NCI-H1694 (cell line): ENCODE results near the gene CITED2.

Experiments
- DNase-seq: peaks from one replicate; lab custom pipeline; 2025; lab: John Stamatoyannopoulos, UW

Gene CITED2

DNA sequence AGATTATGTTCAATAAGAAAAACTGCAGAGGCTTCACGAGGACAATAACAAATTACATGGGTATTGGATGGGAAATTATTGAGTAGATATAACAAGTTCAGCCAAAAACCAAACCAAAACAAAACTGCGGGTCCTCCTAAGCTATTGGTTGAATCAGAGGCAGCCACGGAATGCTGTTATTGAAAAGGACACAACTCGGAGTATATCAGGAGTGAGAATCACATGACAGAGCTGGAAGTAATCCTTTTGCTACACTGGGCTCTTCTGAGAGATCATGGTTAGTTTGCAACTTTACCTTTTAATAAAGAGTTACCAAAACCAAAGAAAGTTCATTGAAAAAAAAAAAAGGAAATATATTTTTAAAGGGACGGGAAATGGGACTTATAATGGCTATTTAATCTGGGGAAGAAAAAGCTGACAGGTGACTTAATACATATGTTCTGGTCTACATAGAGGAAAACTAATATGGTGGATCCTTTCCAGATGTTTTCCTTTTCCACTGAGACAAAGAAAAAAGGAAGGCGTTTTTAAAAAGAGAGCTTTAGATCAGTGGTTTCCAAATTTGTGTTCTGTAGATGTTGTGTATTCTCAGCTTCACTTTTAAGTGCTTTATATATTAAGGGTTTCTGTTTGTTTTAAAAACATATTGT lies 6.9 kb upstream of the CITED2 start:
- DNase-seq: no peak

DNA sequence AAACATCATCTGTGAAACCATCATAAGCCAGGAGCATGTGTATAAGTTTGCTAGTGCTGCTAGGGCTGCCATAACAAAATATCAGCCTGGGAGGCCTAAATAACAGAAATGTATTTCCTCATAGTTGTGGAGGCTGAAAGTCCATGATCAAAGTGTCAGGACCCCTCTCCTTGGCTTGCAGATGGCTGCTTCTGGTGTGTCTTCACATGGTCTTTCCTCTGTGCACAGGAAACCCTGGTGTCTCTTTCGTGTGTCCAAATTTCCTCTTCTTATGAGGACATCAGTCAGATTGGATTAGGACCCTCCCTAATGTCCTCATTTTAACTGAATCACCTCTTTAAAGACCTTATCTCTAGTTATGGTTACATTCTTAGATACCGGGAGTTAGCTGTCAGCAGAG lies 6.2 kb upstream of the CITED2 start:
- DNase-seq: no peak

DNA sequence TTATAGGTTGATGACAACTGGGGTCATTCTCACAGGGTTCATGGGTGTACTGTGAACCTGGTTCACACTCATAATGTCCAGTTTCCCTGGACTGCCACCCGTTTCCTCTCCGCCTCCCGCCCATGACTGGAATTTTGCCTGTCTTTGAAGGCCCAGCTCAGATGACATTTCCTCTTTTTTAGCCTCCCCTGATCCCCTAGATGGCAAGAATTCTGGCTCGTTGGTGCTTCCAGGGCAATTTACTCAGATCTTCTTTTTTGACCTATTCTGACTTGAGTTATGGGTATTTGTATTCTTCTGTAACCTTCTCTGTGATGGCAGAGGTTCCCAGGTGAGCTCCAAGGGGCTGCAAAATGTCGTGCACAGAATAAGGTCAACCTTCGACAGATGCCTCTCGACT lies 5.7 kb upstream of the CITED2 start:
- DNase-seq: no peak

DNA sequence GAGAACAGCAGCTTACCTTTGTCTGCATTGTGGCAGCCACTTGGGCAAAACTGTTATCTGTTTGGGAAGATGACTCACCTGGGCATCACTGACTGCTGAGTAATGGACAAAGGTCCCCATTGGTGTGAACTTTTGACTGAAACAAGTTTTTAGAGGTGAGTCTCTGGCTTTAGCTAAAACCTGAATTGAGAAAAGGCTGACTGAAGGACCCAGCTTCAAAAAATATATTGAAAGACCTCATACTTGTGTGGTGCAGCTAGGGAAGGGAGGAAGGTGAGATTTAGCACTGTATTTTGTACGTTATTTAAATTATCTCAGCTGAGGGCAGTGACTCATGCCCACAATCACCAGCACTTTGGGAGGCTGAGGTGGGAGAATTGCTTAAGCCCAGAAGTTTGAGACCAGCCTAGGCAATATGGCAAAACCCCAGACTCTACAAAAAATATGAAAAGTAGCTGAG lies 4.5 kb upstream of the CITED2 start:
- DNase-seq: no peak

DNA sequence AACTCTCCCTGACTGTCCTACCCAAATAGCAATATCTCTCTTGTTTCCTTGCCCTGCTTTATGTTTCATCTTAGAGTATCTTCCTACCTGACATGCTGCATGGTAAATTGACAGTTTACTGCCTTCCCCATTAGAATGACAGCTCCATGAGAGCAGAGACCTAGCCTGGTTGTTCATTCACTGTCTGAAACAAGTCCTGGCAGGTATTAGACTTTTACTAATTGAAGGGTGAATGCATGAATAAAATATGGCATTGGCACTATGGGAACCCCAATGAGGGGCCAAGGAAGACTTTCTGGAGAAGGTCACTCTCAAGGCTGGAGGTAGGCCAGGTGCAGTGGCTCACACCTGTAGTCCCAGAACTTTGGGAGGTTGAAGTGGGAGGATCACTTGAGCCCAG lies 3.8 kb upstream of the CITED2 start:
- DNase-seq: no peak

DNA sequence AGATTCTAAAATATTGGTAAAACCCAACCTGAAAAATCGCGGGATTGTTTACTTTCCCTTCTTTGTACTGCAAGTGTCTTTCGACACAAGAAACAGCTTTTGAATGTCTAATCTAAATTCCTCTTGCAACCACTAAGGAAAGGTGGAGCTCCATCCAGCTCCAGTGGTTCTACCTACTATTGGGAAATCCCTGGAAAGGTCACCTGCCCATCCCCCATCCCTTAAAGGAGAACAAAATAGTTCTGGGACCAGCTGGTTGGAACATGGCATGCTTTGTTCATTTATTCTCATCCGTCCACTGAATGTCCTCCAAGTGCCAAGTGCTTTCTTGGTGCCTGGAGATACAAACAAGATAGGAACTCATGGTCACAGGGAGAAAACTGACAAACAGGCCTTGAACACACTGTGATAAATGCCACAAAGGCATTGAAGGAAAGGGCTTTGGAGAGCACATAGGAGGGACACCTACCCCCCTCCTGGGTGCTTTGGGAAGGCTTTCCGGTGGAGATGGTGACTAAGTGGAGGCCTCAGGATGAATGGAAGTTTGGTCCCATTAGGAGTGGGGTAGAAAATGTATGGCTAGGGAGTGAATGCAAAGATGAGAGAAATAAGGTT lies 2.3 kb upstream of the CITED2 start:
- DNase-seq: no peak

- DNase-seq: no peak
Measured at GRCh38 chr6:139376017-139376330, 1.5 kb upstream of the CITED2 start.

- DNase-seq: peak; percentile 75
Measured at GRCh38 chr6:139375226-139376016, 973 bp upstream of the CITED2 start.

DNA sequence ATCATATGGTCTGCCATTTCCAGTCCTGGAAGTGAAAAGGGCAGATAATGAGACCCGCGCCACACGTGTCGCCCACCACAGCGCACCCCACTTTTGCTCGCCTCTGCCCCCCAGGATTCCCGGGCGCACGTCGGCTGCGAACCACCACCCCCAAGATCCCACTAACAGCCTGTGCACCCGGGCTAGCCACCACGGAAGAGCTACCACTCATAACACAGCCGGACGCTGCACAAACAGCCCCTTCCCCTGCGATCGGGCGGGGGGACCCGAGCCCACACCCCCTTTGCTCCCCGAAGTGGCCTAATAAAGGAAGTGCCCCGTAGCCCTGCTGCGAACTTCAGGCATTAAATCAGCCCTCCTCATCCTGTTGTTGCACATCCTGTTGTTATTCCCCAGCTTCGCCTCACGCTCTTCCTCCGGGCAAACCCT lies 506 bp downstream of the CITED2 start:
- peak; percentile 16 for DNase-seq

GRCh38 chr6:139373154-139373927 lies 1.1 kb downstream of the CITED2 start:
- DNase-seq: no peak

DNA sequence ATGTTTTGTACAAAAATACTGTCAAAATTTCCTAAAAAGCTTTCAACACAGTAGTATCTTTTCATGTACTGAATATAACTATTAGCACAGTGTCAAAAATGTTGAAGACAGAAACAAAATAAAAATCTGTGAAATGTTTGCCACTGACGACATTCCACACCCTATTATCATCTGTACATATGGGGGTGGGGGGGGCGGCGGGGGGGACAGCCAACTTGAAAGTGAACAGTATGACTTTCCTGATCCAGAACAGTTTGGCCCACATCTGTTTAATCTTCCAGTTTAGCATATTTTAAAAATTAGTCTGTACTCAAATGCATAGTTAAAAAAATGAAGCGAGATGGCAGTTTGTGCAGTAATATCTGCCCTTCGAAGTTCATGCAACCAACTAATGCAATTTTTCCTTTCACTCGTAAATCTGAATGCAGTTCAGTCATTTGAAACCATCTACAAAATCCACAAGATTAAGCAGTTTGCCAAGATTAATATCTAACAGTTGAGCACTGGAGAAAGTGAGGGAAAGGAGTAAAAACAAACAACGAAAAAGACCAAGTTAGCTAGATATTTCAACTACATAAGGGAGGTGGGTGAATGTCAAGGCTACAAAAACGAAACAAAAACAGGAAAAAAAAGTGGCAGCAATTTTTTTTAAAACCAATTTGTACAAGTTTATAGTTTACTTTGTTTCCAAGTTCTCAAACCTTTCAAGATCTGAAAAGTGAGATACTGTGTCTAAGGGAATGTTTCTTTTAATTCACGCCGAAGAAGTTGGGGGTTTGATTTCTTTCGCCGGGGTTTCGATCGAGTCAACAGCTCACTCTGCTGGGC lies 1.9 kb downstream of the CITED2 start:
- no peak for DNase-seq

- DNase-seq: no peak
Measured at GRCh38 chr6:139371421-139372203, 2.8 kb downstream of the CITED2 start.

GRCh38 chr6:139370999-139371345 lies 3.5 kb downstream of the CITED2 start:
- no peak for DNase-seq

DNA sequence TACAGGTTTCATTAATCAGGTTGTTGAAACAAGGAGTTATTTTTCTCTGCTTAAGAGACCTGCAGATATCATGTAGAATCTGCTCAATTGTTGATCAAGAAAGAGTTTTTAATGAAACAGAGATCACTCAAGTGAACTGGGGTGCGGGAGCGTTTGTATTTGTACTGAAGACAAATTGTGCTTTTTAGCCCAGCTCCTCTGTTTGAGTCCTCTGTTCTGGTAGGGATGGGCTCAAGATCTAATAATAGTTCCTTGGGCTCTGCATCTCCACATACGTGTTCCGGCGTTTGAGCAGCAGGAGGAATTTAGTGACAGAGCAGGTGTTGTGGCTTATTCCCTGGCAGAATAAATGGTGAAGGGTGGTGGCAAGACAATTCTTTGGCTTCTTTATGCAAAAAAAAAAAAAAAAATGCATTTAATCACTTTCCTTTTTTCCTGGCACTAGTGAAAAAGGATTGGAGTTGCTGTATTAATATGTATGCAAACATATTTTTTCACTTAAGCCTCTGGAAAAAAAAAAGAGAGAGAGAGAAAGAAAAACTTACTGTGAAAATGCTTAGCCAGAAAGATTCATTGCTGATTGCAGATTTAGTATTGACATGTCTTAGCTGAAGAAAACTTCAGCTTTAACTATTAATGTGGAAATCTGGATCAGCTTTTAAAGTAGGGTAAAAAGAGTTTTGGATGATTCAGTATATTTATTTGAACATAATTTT lies 4.0 kb downstream of the CITED2 start:
- DNase-seq: no peak

- DNase-seq: peak; percentile 19
Measured at GRCh38 chr6:139369568-139370282, 4.7 kb downstream of the CITED2 start.

DNA sequence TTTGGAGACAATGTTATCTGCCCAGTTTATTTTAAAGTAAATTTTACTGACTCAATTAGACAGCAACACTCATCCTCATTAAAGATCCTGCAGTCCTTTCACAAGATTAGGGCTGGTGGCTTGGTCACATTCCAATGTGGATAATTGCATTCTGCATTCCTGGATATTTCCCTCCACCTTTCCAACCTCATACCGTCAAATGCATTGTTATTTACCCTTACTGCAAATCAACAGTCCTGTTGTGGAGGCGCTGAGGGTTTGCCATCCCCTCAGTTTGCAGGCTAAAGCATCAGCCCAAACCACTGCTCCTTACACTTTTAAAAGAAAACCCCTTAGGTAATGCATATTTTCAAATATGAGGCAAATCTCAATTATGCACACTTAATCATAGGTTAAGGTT lies 5.4 kb downstream of the CITED2 start:
- no peak for DNase-seq

GRCh38 chr6:139368661-139369060 lies 5.8 kb downstream of the CITED2 start:
- DNase-seq: no peak

- DNase-seq: no peak
Measured at GRCh38 chr6:139367810-139368351, 6.6 kb downstream of the CITED2 start.

GRCh38 chr6:139364982-139365379 lies 9.5 kb downstream of the CITED2 start:
- DNase-seq: no peak
